VCaP (cell line): ENCODE results near the gene ARHGEF4.

ENCODE experiments used
- H3K27ac ChIP-seq: fragments of 450-650 bp; 2 replicates; pipeline ENCODE4 v1.5.1; 2017
- TF ChIP-seq, protein P1 (sequence below): fragments of 450-650 bp; conservative IDR thresholded peaks from 2 replicates; pipeline ENCODE4 v1.5.1; 2017; ENCODE audit warnings: mild to moderate bottlenecking, moderate library complexity

Gene ARHGEF4

DNA sequence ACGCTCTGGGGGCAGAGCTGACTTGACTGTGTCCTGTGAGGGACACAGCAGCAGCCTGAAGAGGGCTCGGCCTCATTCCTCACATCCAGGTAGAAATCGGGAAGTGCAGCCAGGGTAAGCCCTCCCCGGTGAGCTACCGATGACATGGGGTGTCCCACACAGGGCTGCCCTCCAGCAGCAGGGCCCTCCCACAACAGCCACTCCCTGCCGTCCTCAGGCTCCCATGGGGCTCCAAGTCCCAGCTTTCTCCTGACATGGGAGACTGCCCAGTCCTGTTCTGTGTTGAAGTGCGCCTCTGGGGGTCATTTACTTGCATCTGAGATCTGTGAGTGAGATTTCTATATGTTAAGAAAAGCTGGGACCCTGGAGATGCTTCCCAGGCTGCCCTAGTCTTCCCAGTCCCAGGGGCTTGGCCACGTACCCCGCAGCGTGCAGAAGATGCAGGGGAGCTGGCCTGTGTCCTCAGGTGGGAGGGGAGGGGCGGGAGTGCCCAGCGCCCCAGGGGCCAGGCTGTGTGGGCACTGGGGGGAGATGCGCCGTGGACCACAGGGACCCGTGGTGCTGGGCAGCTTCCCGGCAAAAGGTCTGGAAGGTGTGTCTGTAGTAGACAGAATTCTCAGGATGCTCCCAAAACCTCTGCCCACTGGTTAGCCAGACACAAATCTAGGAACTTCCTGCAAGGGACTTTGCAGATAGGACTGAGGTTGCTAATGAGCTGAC lies 168.7 kb downstream of the ARHGEF4 start:
- TF ChIP-seq, protein P1, sequence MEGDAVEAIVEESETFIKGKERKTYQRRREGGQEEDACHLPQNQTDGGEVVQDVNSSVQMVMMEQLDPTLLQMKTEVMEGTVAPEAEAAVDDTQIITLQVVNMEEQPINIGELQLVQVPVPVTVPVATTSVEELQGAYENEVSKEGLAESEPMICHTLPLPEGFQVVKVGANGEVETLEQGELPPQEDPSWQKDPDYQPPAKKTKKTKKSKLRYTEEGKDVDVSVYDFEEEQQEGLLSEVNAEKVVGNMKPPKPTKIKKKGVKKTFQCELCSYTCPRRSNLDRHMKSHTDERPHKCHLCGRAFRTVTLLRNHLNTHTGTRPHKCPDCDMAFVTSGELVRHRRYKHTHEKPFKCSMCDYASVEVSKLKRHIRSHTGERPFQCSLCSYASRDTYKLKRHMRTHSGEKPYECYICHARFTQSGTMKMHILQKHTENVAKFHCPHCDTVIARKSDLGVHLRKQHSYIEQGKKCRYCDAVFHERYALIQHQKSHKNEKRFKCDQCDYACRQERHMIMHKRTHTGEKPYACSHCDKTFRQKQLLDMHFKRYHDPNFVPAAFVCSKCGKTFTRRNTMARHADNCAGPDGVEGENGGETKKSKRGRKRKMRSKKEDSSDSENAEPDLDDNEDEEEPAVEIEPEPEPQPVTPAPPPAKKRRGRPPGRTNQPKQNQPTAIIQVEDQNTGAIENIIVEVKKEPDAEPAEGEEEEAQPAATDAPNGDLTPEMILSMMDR: no peak

DNA sequence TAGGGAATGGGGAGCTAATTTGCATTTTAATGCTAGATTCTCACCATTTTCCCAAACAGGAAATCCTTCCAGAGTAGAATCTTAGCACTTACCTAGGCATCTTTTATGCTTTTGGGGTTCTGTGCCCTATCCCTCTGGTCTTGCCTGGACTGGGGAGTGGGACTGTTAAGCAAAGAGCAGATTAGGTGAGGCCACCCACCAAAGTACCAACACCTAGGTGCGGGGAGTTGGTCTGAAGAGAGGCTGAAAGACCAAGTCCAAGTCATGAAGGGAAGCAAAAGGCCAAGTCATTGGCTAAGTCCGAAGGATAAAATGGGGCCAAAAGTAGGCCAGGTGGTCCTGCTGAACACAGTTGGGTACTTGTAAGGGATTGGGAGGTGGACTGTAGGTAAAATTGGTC lies 169.8 kb downstream of the ARHGEF4 start:
- H3K27ac ChIP-seq: no peak overlapping the region
- TF ChIP-seq, protein P1: no peak

More for the DNA sequence above, 168.7 kb downstream of the ARHGEF4 start:
- H3K27ac ChIP-seq: no peak overlapping the region

DNA sequence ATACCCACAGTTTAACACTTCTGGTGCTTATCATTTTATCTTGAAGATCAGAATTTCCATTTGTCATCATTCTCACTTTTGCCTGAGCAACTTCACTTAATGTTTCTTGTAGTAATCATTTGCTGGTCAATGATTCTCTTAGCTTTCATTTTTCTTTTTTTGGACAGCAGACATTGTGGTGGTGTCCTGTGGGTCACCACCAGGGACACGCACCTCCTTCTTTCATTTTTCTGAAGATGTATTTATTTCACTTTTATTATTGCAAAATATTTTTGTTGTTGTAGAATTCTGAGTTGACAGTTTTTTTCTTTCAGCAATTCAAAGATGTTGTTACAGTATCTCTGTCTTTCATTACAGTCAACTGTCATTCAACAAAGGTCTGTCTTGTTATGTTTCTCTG lies 172.3 kb downstream of the ARHGEF4 start:
- H3K27ac ChIP-seq: no peak overlapping the region
- TF ChIP-seq, protein P1: no peak

DNA sequence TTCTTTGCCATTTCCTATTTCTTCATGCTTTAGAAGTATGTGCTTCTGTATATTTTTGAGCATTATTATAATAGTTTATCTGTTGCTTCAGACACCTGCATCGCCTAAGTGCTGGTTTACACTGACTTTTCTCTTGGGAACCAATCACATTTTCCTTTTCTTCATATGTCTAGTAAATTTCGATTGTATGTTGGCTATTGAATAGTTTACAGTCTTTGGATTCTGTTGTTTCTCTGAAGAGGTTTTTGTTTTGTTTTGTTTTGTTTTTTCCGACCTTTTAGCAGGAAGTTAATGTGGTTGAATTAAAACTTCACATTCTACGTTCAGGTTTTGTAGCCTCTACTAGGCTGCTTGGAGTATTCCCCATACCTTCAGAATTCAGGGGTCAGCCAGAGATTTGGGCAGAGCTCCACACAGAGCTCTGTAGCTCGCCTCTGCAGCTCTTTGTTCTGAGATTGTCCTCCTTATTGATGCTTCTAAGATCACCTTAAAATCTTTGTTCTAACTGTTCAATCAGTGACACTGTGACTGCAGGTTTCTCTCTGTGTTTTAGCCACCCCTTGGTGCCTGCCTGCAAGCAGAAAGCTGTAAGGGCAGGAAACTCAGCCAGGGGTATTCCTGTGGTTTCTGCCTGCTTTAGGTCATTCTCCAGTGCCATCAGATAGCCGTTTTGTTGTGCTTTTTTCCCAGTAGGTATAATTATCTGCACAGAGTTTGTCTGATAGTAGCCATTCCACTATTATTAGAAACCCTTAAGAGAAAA lies 173.2 kb downstream of the ARHGEF4 start:
- H3K27ac ChIP-seq: no peak overlapping the region
- TF ChIP-seq, protein P1: no peak

DNA sequence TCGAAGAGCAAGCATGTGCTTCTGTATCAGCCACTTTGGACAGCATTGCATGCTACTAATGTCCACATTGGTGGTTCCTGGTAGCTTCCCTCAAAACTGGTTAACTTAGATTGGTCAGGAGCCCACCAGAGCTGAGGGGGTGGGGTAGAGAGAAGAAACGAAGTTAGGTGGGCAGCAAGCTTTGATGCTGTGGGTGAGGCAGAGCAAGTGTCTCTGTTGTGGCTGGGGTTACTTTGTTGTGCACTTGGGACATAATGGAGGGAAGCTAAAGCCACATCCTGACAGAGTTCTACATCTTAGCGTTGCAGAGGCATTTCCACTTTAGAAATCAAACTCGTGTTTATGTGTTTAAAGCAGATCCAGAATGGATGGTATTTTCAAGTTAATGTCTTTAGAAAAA lies 173.9 kb downstream of the ARHGEF4 start:
- TF ChIP-seq, protein P1: no peak
- no peak overlapping the region for H3K27ac ChIP-seq

DNA sequence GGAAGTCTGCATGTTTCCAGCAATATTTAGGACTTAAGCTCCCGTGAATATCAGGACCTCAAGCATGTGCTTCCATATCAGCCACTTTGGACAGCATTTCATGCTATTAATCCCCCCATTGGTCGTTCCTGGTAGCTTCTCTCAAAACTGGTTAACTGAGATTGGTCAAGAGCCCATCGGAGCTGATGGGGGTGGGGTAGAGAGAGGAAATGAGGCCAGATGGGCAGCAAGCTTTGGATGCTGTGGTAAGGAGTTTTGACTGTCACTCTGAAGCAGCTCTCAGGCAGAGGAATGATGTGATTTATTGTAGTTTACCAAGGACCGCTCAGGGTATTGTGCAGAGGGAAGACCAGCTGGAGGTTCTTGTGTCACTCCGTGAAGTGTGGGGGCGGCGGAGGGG lies 174.8 kb downstream of the ARHGEF4 start:
- H3K27ac ChIP-seq: no peak overlapping the region
- TF ChIP-seq, protein P1: no peak

DNA sequence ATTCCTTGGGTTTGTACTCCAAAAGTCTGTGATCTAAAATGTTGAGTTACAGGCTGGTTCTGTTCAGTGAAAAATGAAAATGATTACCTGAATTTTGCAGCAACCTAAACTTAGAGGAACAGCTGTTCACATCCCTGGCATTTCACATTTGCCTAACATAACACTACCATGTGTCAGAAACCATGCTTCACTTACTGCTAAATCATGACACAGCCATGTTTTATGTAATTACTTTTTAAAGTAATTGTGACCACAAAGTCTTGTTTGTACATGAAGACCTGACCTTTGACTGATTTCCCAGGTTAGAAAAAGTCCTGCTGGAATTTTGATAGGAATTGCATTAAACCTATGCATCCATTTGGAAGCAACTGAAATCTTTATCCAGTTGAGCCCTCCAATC lies 177.4 kb downstream of the ARHGEF4 start:
- TF ChIP-seq, protein P1: no peak
- no peak overlapping the region for H3K27ac ChIP-seq
